ENCODE measurements around the gene IMMT. TPM values are rescaled to one million over a fixed set of nuclear protein-coding genes. Genes with fewer than 3 reads are reported as not detected.
A peak's percentile ranks its signal among the peaks of the same experiment; 100 is the strongest.

Gene IMMT
- total and polyA plus RNA-seq, 9 of the 15 experiments (the other 6 are each of a cell fraction or from before 2014, with no cell fraction given): 119 to 294 (median 140) TPM

DNA sequence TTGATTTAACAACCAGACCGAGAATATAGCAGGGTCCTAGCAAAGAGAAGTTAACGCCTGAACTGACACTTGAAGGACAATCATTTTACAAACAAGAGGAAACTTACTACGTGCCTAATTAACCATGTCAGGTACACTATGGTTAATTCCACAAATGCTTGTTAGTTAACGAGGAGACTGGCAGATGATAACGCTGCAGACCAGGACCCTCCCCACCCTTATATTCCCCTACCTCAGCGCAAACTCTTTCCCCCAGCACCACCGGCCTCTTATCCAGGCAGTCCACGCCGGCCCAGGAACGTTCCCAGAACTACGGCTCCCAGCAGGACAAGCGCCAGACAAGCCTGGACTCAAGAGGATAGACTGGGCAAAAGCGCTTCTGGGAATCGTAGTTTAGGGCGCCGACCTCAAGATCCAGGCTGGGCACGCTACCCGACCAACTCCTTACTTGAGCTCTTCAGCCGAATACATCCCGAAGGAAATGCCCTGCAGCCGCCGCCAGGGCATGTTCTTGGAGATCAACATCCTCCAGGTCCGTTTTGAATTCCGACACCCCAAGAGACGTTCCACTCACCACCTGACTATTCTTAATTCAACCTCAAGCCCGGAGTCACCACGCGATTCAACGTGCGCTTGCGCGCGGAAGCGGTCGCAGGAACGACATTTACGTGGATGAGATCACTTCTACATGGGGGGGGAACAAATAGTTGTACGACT lies 89.9 kb downstream of the IMMT start, which contains the start of gene POLR1A (continued):
- TF ChIP-seq, protein P1, sequence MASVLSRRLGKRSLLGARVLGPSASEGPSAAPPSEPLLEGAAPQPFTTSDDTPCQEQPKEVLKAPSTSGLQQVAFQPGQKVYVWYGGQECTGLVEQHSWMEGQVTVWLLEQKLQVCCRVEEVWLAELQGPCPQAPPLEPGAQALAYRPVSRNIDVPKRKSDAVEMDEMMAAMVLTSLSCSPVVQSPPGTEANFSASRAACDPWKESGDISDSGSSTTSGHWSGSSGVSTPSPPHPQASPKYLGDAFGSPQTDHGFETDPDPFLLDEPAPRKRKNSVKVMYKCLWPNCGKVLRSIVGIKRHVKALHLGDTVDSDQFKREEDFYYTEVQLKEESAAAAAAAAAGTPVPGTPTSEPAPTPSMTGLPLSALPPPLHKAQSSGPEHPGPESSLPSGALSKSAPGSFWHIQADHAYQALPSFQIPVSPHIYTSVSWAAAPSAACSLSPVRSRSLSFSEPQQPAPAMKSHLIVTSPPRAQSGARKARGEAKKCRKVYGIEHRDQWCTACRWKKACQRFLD (CRISPR knock-in tag; IDR thresholded peaks at IDR 0.05): peak; percentile 93
- TF ChIP-seq, protein P2, sequence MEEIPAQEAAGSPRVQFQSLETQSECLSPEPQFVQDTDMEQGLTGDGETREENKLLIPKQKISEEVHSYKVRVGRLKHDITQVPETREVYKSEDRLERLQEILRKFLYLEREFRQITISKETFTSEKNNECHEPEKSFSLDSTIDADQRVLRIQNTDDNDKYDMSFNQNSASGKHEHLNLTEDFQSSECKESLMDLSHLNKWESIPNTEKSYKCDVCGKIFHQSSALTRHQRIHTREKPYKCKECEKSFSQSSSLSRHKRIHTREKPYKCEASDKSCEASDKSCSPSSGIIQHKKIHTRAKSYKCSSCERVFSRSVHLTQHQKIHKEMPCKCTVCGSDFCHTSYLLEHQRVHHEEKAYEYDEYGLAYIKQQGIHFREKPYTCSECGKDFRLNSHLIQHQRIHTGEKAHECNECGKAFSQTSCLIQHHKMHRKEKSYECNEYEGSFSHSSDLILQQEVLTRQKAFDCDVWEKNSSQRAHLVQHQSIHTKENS (CRISPR knock-in tag; IDR thresholded peaks at IDR 0.05): no peak
- TF ChIP-seq ZNF232 (CRISPR knock-in tag; IDR thresholded peaks at IDR 0.05): no peak
- TF ChIP-seq, protein P3, sequence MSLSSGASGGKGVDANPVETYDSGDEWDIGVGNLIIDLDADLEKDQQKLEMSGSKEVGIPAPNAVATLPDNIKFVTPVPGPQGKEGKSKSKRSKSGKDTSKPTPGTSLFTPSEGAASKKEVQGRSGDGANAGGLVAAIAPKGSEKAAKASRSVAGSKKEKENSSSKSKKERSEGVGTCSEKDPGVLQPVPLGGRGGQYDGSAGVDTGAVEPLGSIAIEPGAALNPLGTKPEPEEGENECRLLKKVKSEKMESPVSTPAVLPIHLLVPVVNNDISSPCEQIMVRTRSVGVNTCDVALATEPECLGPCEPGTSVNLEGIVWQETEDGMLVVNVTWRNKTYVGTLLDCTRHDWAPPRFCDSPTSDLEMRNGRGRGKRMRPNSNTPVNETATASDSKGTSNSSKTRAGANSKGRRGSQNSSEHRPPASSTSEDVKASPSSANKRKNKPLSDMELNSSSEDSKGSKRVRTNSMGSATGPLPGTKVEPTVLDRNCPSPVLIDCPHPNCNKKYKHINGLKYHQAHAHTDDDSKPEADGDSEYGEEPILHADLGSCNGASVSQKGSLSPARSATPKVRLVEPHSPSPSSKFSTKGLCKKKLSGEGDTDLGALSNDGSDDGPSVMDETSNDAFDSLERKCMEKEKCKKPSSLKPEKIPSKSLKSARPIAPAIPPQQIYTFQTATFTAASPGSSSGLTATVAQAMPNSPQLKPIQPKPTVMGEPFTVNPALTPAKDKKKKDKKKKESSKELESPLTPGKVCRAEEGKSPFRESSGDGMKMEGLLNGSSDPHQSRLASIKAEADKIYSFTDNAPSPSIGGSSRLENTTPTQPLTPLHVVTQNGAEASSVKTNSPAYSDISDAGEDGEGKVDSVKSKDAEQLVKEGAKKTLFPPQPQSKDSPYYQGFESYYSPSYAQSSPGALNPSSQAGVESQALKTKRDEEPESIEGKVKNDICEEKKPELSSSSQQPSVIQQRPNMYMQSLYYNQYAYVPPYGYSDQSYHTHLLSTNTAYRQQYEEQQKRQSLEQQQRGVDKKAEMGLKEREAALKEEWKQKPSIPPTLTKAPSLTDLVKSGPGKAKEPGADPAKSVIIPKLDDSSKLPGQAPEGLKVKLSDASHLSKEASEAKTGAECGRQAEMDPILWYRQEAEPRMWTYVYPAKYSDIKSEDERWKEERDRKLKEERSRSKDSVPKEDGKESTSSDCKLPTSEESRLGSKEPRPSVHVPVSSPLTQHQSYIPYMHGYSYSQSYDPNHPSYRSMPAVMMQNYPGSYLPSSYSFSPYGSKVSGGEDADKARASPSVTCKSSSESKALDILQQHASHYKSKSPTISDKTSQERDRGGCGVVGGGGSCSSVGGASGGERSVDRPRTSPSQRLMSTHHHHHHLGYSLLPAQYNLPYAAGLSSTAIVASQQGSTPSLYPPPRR (CRISPR knock-in tag; IDR thresholded peaks at IDR 0.05; ENCODE audit: borderline replicate concordance): no peak
- peak; percentile 96 for TF ChIP-seq HDAC3 (IDR thresholded peaks at IDR 0.05; ENCODE audit: borderline replicate concordance, partially characterized antibody)
- peak; percentile 86; the same call in 1 of the 2 replicates for TF ChIP-seq ZNF197 (CRISPR knock-in tag; IDR thresholded peaks at IDR 0.05; ENCODE audit: low read depth)
- TF ChIP-seq FOSL1 (tag; conservative IDR thresholded peaks at IDR 0.05): peak; percentile 27; the same call in 1 of the 2 replicates
- TF ChIP-seq RBFOX2 (IDR thresholded peaks at IDR 0.05; ENCODE audit: low read depth, low read length): peak; percentile 50; the same call in 1 of the 2 replicates
- TF ChIP-seq CBX3 (IDR thresholded peaks at IDR 0.05; ENCODE audit: borderline replicate concordance in 1 of 2, low read length in 2 of 2): no peak
- TF ChIP-seq NCOA6 (IDR thresholded peaks at IDR 0.05): no peak; the same call in 1 of the 2 replicates
- 0 out of 2 replicates have a peak, but pooled peaks have one; percentile 13 for TF ChIP-seq TRIM28 (IDR thresholded peaks at IDR 0.05)
- TF ChIP-seq NR2C2 (CRISPR knock-in tag; IDR thresholded peaks at IDR 0.05): no peak
- TF ChIP-seq NR2C2 (tag; IDR thresholded peaks at IDR 0.05): no peak
- no peak for TF ChIP-seq ZNF780A (CRISPR knock-in tag; IDR thresholded peaks at IDR 0.05)
- no peak for TF ChIP-seq ARNT (IDR thresholded peaks at IDR 0.05)
- no peak for TF ChIP-seq FOXJ3 (CRISPR knock-in tag; IDR thresholded peaks at IDR 0.05)
- TF ChIP-seq ZNF253 (CRISPR knock-in tag; conservative IDR thresholded peaks at IDR 0.05): no peak

Measured in K562 (cell line).